H1 (cell line): ENCODE data around the gene ZNF292. TPM values are rescaled to one million over a fixed set of nuclear protein-coding genes. Genes with fewer than 3 reads are reported as not detected.

Source experiments
- CTCF ChIA-PET: fragments of 300-600 bp; sonication (Branson Sonifier 250); formaldehyde crosslinking; loops from one replicate; lab custom pipeline; 2021; ENCODE audit not compliant: partially characterized antibody; lab: Charles Lee
- POLR2A ChIA-PET: fragments of 300-600 bp; sonication (Branson Sonifier 250); formaldehyde crosslinking; loops from one replicate; lab custom pipeline; 2021; ENCODE audit warnings: inconsistent platforms; ENCODE audit not compliant: partially characterized antibody; lab: Charles Lee
- DNase-seq, 2 experiments: peaks; one replicate each; pipeline versions ENCODE4 v3.0.0 to v3.0.0-alpha.2; 2010 to 2022; ENCODE audit warnings: low spot score in 2 of 2, low read depth in 1 of 2, mixed read lengths in 1 of 2
- FAIRE-seq: peaks from 2 replicates; lab custom pipeline; 2011; peaks lifted over from hg19 to GRCh38; lab: Jason Lieb, UNC
- H2AFZ ChIP-seq: 2 replicates; pipeline ENCODE4 v1.8.1; 2012; ENCODE audit warnings: low read length, inconsistent platforms
- H2AK5ac ChIP-seq: 2 replicates; pipeline ENCODE4 v1.6.1; 2013; ENCODE audit warnings: low read depth, low read length
- H2BK120ac ChIP-seq: replicated peaks from 2 replicates; pipeline ENCODE3; 2013; ENCODE audit warnings: low read depth, low read length, inconsistent platforms
- H2BK12ac ChIP-seq: 2 replicates; pipeline ENCODE4 v1.6.1; 2013; ENCODE audit warnings: low read depth, low read length
- H2BK15ac ChIP-seq: 2 replicates; pipeline ENCODE4 v1.6.1; 2013; ENCODE audit warnings: low read length
- H2BK20ac ChIP-seq: 2 replicates; pipeline ENCODE4 v1.6.1; 2013; ENCODE audit warnings: low read length
- H2BK5ac ChIP-seq: 2 replicates; pipeline ENCODE4 v1.6.1; 2013; ENCODE audit warnings: low read depth, low read length
- H3K14ac ChIP-seq: 2 replicates; pipeline ENCODE4 v1.6.1; 2013; ENCODE audit warnings: inconsistent platforms; ENCODE audit not compliant: insufficient read length
- H3K18ac ChIP-seq: 2 replicates; pipeline ENCODE4 v1.6.1; 2013; ENCODE audit warnings: low read length; ENCODE audit errors: extremely low read depth
- H3K23ac ChIP-seq: 2 replicates; pipeline ENCODE4 v1.6.1; 2013; ENCODE audit warnings: inconsistent platforms; ENCODE audit not compliant: insufficient read length
- H3K23me2 ChIP-seq: 2 replicates; pipeline ENCODE4 v1.6.1; 2013; ENCODE audit warnings: low read depth, low read length
- H3K27ac ChIP-seq: 2 replicates; pipeline ENCODE4 v1.6.1; 2011; ENCODE audit warnings: low read depth, low read length, inconsistent platforms
- H3K27me3 ChIP-seq, 4 experiments: replicated peaks in 1 of 4; 1 replicate in 1 of 4; 2 replicates in 3 of 4; pipeline versions ENCODE4 v1.6.1 to v1.8.1; 2011 to 2013; ENCODE audit warnings: low read length in 3 of 4, mild to moderate bottlenecking in 3 of 4, inconsistent platforms in 2 of 4, mixed read lengths in 2 of 4, moderate library complexity in 1 of 4; ENCODE audit not compliant: control insufficient read depth in 3 of 4, insufficient read depth in 3 of 4; ENCODE audit errors: extremely low read depth in 1 of 4
- H3K36me3 ChIP-seq, 4 experiments: 2 replicates each; pipeline versions ENCODE4 v1.6.1 to v1.8.1; 2011 to 2013; ENCODE audit warnings: mild to moderate bottlenecking in 4 of 4, low read length in 3 of 4, moderate library complexity in 2 of 4, control low read depth in 1 of 4, inconsistent platforms in 1 of 4; ENCODE audit not compliant: insufficient read depth in 4 of 4, control insufficient read depth in 2 of 4
- H3K4ac ChIP-seq: replicated peaks from 2 replicates; pipeline ENCODE3; 2013; ENCODE audit warnings: low read length, low read depth, mixed read lengths, inconsistent platforms; ENCODE audit not compliant: insufficient read length
- H3K4me1 ChIP-seq, 4 experiments: replicated peaks in 1 of 4; 1 replicate in 1 of 4; 2 replicates in 3 of 4; pipeline versions ENCODE4 v1.6.1 to v1.8.1; 2011 to 2013; ENCODE audit warnings: low read length in 3 of 4, inconsistent platforms in 2 of 4, mixed read lengths in 1 of 4; ENCODE audit not compliant: insufficient read depth in 4 of 4, control insufficient read depth in 3 of 4
- H3K4me2 ChIP-seq, 2 experiments: 2 replicates each; pipeline versions ENCODE4 v1.6.1 to v1.8.1; 2011 to 2013; ENCODE audit warnings: low read depth in 2 of 2, low read length in 2 of 2, control low read depth in 1 of 2, inconsistent platforms in 1 of 2, mild to moderate bottlenecking in 1 of 2; ENCODE audit not compliant: insufficient read depth in 1 of 2
- H3K4me3 ChIP-seq, 4 experiments: fragments of 200-600, 300-600 bp in 1 of 4; sonication (generic), shearing (Covaris generic), sonication (Bioruptor Twin) in 1 of 4; 2 replicates each; pipeline versions ENCODE4 v1.5.1 to v1.8.1; 2011 to 2016; ENCODE audit warnings: low read length in 4 of 4, low read depth in 3 of 4, control low read depth in 2 of 4, inconsistent platforms in 2 of 4, mild to moderate bottlenecking in 2 of 4, mixed read lengths in 1 of 4, moderate library complexity in 1 of 4; ENCODE audit not compliant: insufficient read depth in 2 of 4; ENCODE audit errors: extremely low read depth in 1 of 4
- H3K56ac ChIP-seq: replicated peaks from 2 replicates; pipeline ENCODE3; 2013; ENCODE audit warnings: low read depth, mild to moderate bottlenecking, mixed read lengths, low read length, inconsistent platforms; ENCODE audit not compliant: insufficient read length
- H3K79me1 ChIP-seq: 2 replicates; pipeline ENCODE4 v1.6.1; 2013; ENCODE audit warnings: low read depth, low read length, control low read depth
- H3K79me2 ChIP-seq, 2 experiments: 2 replicates each; pipeline versions ENCODE4 v1.6.1 to v1.8.1; 2012 to 2013; ENCODE audit warnings: low read length in 2 of 2, mild to moderate bottlenecking in 2 of 2, inconsistent platforms in 1 of 2; ENCODE audit not compliant: insufficient read depth in 2 of 2, control insufficient read depth in 1 of 2
- H3K9ac ChIP-seq, 4 experiments: replicated peaks in 1 of 4; 1 replicate in 1 of 4; 2 replicates in 3 of 4; pipeline versions ENCODE4 v1.6.1 to v1.8.1; 2011 to 2013; ENCODE audit warnings: low read depth in 3 of 4, low read length in 3 of 4, control low read depth in 2 of 4, mild to moderate bottlenecking in 2 of 4, moderate library complexity in 2 of 4, inconsistent platforms in 1 of 4; ENCODE audit errors: extremely low read depth in 1 of 4
- H3K9me3 ChIP-seq, 2 experiments: 2 replicates each; pipeline versions ENCODE4 v1.6.1 to v1.8.1; 2012 to 2013; ENCODE audit warnings: mild to moderate bottlenecking in 2 of 2, moderate library complexity in 2 of 2, control low read depth in 1 of 2, inconsistent platforms in 1 of 2, low read depth in 1 of 2, low read length in 1 of 2, mixed read lengths in 1 of 2; ENCODE audit not compliant: insufficient read depth in 2 of 2
- H4K20me1 ChIP-seq, 2 experiments: replicated peaks in 1 of 2; 2 replicates each; pipeline versions ENCODE3 to v1.8.1; 2011 to 2013; ENCODE audit warnings: inconsistent platforms in 2 of 2, low read length in 2 of 2, mild to moderate bottlenecking in 1 of 2; ENCODE audit not compliant: insufficient read depth in 2 of 2, control insufficient read depth in 1 of 2
- H4K5ac ChIP-seq: 2 replicates; pipeline ENCODE4 v1.6.1; 2013; ENCODE audit warnings: low read length, low read depth, mixed read lengths, inconsistent platforms; ENCODE audit not compliant: insufficient read length
- H4K8ac ChIP-seq: 2 replicates; pipeline ENCODE4 v1.8.0; 2013; ENCODE audit warnings: mild to moderate bottlenecking, moderate library complexity, low read length, inconsistent platforms; ENCODE audit not compliant: insufficient read depth; ENCODE audit errors: extremely low read depth
- H4K91ac ChIP-seq: replicated peaks from 2 replicates; pipeline ENCODE3; 2013; ENCODE audit warnings: low read length, mixed read lengths, inconsistent platforms; ENCODE audit not compliant: insufficient read length
- NRF1 ChIP-seq: IDR thresholded peaks from 2 replicates; pipeline ENCODE4 v1.6.1; 2011; ENCODE audit warnings: mild to moderate bottlenecking, low read depth, low read length, improper control_type of control experiment
- TAF1 ChIP-seq: IDR thresholded peaks from 2 replicates; pipeline ENCODE4 v1.6.1; 2011; ENCODE audit warnings: mild to moderate bottlenecking, low read depth, low read length
- TEAD4 ChIP-seq: IDR thresholded peaks from 2 replicates; pipeline ENCODE4 v1.6.1; 2012; ENCODE audit warnings: low read depth, low read length, inconsistent platforms, mixed read lengths
- WGBS, 2 experiments: shearing (Covaris generic) in 1 of 2; methylation state at CpG; one replicate each; pipeline versions ENCODE4 v1.1.6 to v1.1.7; 2013 to 2015; ENCODE audit warnings: low lambda C conversion rate in 2 of 2, mixed read lengths in 2 of 2, inconsistent platforms in 1 of 2, low coverage in 1 of 2, missing lambda C conversion rate in 1 of 2; ENCODE audit not compliant: insufficient replicate concordance in 2 of 2, insufficient coverage in 1 of 2, insufficient read length in 1 of 2; ENCODE audit errors: extremely low coverage in 1 of 2, missing lambda C conversion rate in 1 of 2; 5-methylcytosine and 5-hydroxymethylcytosine counted together
- polyA plus RNA-seq, 7 experiments: library from polyadenylated mRNA; depleted of rRNA in 3 of 7; stranded (reverse) in 5 of 7; unstranded in 2 of 7; fragments of >200 nt in 5 of 7; fragments of 200-250 nt in 2 of 7; gene quantifications; 1 replicate in 5 of 7; 2 replicates in 1 of 7; 4 replicates in 1 of 7; pipeline versions ENCODE4 v1.2.1 to v1.2.3, GENCODE V29; 2011 to 2013; ENCODE audit warnings: missing spikeins in 2 of 7, mixed read lengths in 2 of 7
- total RNA-seq: library from RNA; stranded (reverse); fragmentation: NEBNext Ultra II Directional; extraction: Animal tissue kit (Norgen Biotek cat#: 25700); gene quantifications from 2 replicates; pipeline ENCODE4 v1.2.1, GENCODE V29; 2021

Gene ZNF292
- total and polyA plus RNA-seq, 2 of the 8 experiments (the other 6 are each of a cell fraction or from before 2014, with no cell fraction given), result 6.8 to 44.2 TPM

GRCh38 chr6:87224971-87225370, 69.6 kb downstream of the ZNF292 start:
- Histone ChIP-seq H3K27me3 (no peaks in the 10 kb centered on the region), H3K4me3 (no peak overlapping the region), H2BK20ac (no peak overlapping the region), H4K91ac (no peak overlapping the region), H2BK5ac (no peak overlapping the region), H3K4ac (no peak overlapping the region), H2AK5ac (no peak overlapping the region), H3K4me1 (peaks cover 0 to 3% (median 1%) of the 10 kb centered on the region in 4 experiments; a peak in 2 of 7 replicates), H3K9me3 (no peaks in the 10 kb centered on the region), H4K5ac (no peak overlapping the region), H3K9ac (no peak overlapping the region), H2BK12ac (no peak overlapping the region), H3K79me1 (no peaks in the 10 kb centered on the region), H2BK15ac (no peak overlapping the region), H2BK120ac (no peak overlapping the region), H3K23me2 (no peaks in the 10 kb centered on the region), H3K27ac (no peak overlapping the region), H3K56ac (no peak overlapping the region), H4K20me1 (peaks cover 0 to 4% of the 10 kb centered on the region in 2 experiments), H2AFZ (no peak overlapping the region), H3K14ac (no peak overlapping the region), H3K36me3 (peaks cover 2 to 57% (median 22%) of the 10 kb centered on the region in 4 experiments)
- no peak for FAIRE-seq
- TF ChIP-seq NRF1, result no peak
- TF ChIP-seq TAF1, result no peak
- TF ChIP-seq TEAD4, result no peak
- TF ChIP-seq, all 59 proteins: peak for 0
- no peak overlapping the region for H3K4me2 ChIP-seq
- CTCF ChIA-PET, result no interaction called here
- no peak for DNase-seq
- POLR2A ChIA-PET, result no interaction called here
- peaks cover 0 to 26% of the 10 kb centered on the region in 2 experiments; a peak in 2 of 4 replicates for H3K79me2 ChIP-seq
- 73% methylated on average over 1 of the region's 1 CpG; no CpG with 5 or more reads in 1 of the 2 experiments for WGBS, 2 experiments
- no peak overlapping the region for H4K8ac ChIP-seq
- no peak overlapping the region for H3K23ac ChIP-seq
- no peak overlapping the region for H3K18ac ChIP-seq
